LoVo (cell line): ENCODE results near the gene KHK.

Experiments
- DNase-seq: peaks from one replicate; pipeline ENCODE4 v3.0.0-alpha.2; 2016; ENCODE audit warnings: low spot score

Gene KHK

GRCh38 chr2:27081984-27082772 is 4.4 kb upstream of the KHK start:
- no peak for DNase-seq

- DNase-seq, result no peak
Measured at GRCh38 chr2:27082773-27083409, 3.7 kb upstream of the KHK start.

- DNase-seq, result no peak
Measured at GRCh38 chr2:27083410-27084296, 2.9 kb upstream of the KHK start.

- no peak for DNase-seq
Measured at GRCh38 chr2:27084297-27085061, 2.1 kb upstream of the KHK start.

- no peak for DNase-seq
Measured at GRCh38 chr2:27085062-27085672, 1.4 kb upstream of the KHK start.

- peak; percentile 60 for DNase-seq
Measured at GRCh38 chr2:27085673-27086089, 891 bp upstream of the KHK start.

- DNase-seq, result peak; percentile 97
Measured at GRCh38 chr2:27086090-27086723, 365 bp upstream of the KHK start.

- no peak for DNase-seq
Measured at GRCh38 chr2:27087823-27088410, 1.3 kb downstream of the KHK start.

- no peak for DNase-seq
Measured at GRCh38 chr2:27088634-27089033, 2.1 kb downstream of the KHK start.

- no peak for DNase-seq
Measured at GRCh38 chr2:27089111-27089954, 2.8 kb downstream of the KHK start.

- DNase-seq, result no peak
Measured at GRCh38 chr2:27091746-27092695, 5.4 kb downstream of the KHK start.

GRCh38 chr2:27092696-27093429 is 6.3 kb downstream of the KHK start:
- DNase-seq, result no peak

GRCh38 chr2:27093430-27094352 is 7.1 kb downstream of the KHK start:
- DNase-seq, result no peak

GRCh38 chr2:27094353-27094984 is 7.9 kb downstream of the KHK start:
- no peak for DNase-seq

GRCh38 chr2:27095427-27095744 is 8.8 kb downstream of the KHK start:
- DNase-seq, result no peak
